Aorta (tissue), 5 donors: Measurements from ENCODE around the gene RSU1. TPM values are rescaled to one million over a fixed set of nuclear protein-coding genes. Genes with fewer than 3 reads are reported as not detected.

Experiments used
- ATAC-seq: fragments of 200-7000 bp; cut with Tn5 transposase; one replicate; pipeline ENCODE4 v1.9.1; 2022; ENCODE audit warnings: moderate library complexity; ENCODE audit not compliant: low FRiP score
- DNase-seq, 2 donors: peaks; one replicate each; pipeline ENCODE4 v3.0.0-alpha.2; 2020
- H3K27ac ChIP-seq, 2 donors: one replicate each; pipeline ENCODE4 v1.5.1; 2013; ENCODE audit warnings: low read length in 2 of 2, mild to moderate bottlenecking in 2 of 2, moderate library complexity in 2 of 2, control low read depth in 1 of 2, inconsistent platforms in 1 of 2, low read depth in 1 of 2
- H3K27me3 ChIP-seq, 2 donors: one replicate each; pipeline ENCODE4 v1.6.1; 2013; ENCODE audit warnings: control low read depth in 1 of 2, low read length in 1 of 2, mild to moderate bottlenecking in 1 of 2, moderate library complexity in 1 of 2; ENCODE audit not compliant: insufficient read depth in 2 of 2, control insufficient read depth in 1 of 2
- H3K36me3 ChIP-seq, 2 donors: one replicate each; pipeline ENCODE4 v1.6.1; 2013; ENCODE audit warnings: control low read depth in 1 of 2, low read length in 1 of 2, mild to moderate bottlenecking in 1 of 2; ENCODE audit not compliant: insufficient read depth in 2 of 2, control insufficient read depth in 1 of 2
- H3K4me1 ChIP-seq, 2 donors: one replicate each; pipeline ENCODE4 v1.6.1; 2013; ENCODE audit warnings: low read length in 2 of 2, control low read depth in 1 of 2, mild to moderate bottlenecking in 1 of 2, moderate library complexity in 1 of 2; ENCODE audit not compliant: insufficient read depth in 2 of 2, control insufficient read depth in 1 of 2
- H3K4me3 ChIP-seq, 2 donors: one replicate each; pipeline ENCODE4 v1.5.1; 2013; ENCODE audit warnings: low read length in 2 of 2, control low read depth in 1 of 2, mild to moderate bottlenecking in 1 of 2
- H3K9me3 ChIP-seq: one replicate; pipeline ENCODE4 v1.6.1; 2013; ENCODE audit warnings: mild to moderate bottlenecking, low read length; ENCODE audit not compliant: control insufficient read depth
- WGBS, 2 donors: extraction: QIAGEN DNeasy Blood & Tissue Kit; methylation state at CpG; one replicate each; pipeline ENCODE4 v1.1.7; 2013; 5-methylcytosine and 5-hydroxymethylcytosine counted together
- intact Hi-C, 2 donors: fragments of 100-400 bp; cut with DNase I; formaldehyde crosslinking; loops; one replicate each; pipeline versions ENCODE4 v1.14.2 to v1.15.0; 2022
- polyA plus RNA-seq, 2 donors: library from polyadenylated mRNA; stranded (reverse); fragments of 200-250 nt; gene quantifications; one replicate each; pipeline ENCODE4 v1.2.3, GENCODE V29; 2013
- total RNA-seq, 2 donors: library from RNA; stranded (reverse); fragmentation: NEBNext Ultra II Directional; extraction: Animal tissue kit (Norgen Biotek cat#: 25700); gene quantifications; one replicate each; pipeline ENCODE4 v1.2.1, GENCODE V29; 2021
- donor health status: healthy with polysubstance abuse.
- donor health status: Bipolar disorder and iron deficiency.
- donor health status: DM: no; HTN: no; CAD: no.
- donor health status: DM: no; HTN: no; CAD: no.
- donor health status: DM: yes; HTN: yes; CAD: no.

RSU1 gene
- total and polyA plus RNA-seq, 4 donors = 65.0 to 130 (median 107) TPM

DNA sequence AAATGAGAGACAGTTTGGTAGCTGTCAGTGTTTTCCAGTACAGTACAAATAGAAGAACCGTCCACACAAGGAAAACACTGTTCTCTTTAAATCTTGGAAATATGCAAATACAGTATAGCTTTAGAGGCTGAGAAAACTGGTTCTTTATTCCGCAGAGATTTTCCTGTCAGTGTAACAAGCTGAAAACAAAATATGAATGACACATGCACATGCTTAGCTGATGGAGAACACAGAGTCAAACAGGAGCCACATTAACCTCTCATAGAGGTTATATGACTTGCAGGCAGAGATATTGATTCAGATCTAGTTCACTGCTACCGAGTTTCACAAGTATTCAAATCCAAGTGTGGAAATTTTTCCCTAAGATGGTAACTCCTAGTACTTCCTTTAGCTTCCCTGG is 160.3 kb downstream of the RSU1 start:
- no peak overlapping the region for H3K27ac ChIP-seq
- ATAC-seq (no peak), DNase-seq (no peak)
- no peaks in the 10 kb centered on the region for H3K27me3 ChIP-seq
- H3K9me3 ChIP-seq = no peaks in the 10 kb centered on the region
- H3K4me1 ChIP-seq = no peaks in the 10 kb centered on the region
- no peak overlapping the region for H3K4me3 ChIP-seq
- 75 to 82% methylated on average over 3 of the region's 3 CpGs for WGBS, 2 donors
- intact Hi-C loops = no loop called here
- H3K36me3 ChIP-seq = no peaks in the 10 kb centered on the region

DNA sequence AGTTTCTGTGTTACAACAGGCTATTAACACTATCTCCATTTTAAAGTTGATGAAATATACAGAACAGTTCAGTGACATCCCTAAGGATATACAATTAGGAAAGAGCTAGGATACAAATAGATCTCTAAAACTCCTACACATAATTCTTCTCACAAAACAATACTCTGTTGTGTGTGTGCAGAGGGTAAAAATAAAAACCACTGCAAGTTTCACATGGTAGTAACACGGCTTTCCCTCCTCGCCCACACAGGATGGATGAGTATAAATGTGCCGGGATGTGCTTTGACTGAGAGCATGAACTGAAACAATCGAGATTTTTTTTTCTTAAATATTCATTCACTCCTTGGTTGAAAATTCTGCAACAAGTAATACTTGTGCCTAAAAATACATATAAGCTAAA is 164.0 kb downstream of the RSU1 start:
- H3K4me1 ChIP-seq = no peaks in the 10 kb centered on the region
- no peak overlapping the region for H3K27ac ChIP-seq
- H3K36me3 ChIP-seq = no peaks in the 10 kb centered on the region
- no peaks in the 10 kb centered on the region for H3K9me3 ChIP-seq
- no peak overlapping the region for H3K4me3 ChIP-seq
- ATAC-seq (no peak), DNase-seq (no peak)
- no peaks in the 10 kb centered on the region for H3K27me3 ChIP-seq
- 86 to 88% methylated on average over 4 of the region's 4 CpGs for WGBS, 2 donors
- intact Hi-C loops = no loop called here

DNA sequence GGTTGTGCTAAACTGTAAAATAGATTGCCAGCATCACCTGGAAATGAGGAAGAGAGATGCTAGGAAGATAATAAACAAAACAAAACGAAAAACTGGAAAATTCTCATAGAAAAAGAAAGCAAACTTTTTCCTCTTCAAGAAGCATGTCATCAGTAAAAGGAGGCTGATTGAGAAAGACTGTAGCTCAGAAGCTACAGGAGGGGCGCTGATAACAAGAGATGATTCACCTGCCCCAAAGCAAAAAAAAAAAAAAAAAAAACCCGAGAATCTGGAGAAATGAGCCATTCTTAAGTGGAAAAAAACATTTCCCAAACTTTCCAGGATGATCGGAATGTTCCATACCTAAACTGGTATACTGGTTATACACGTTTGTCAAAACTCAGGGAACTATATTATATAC is 165.1 kb downstream of the RSU1 start:
- no peaks in the 10 kb centered on the region for H3K4me1 ChIP-seq
- H3K36me3 ChIP-seq = no peaks in the 10 kb centered on the region
- ATAC-seq = no peak
- no peaks in the 10 kb centered on the region for H3K27me3 ChIP-seq
- 87 to 91% methylated on average over 5 of the region's 5 CpGs for WGBS, 2 donors
- no peak for DNase-seq
- H3K27ac ChIP-seq = no peak overlapping the region
- no peak overlapping the region for H3K4me3 ChIP-seq
- H3K9me3 ChIP-seq = no peaks in the 10 kb centered on the region
- intact Hi-C loops = no loop called here

DNA sequence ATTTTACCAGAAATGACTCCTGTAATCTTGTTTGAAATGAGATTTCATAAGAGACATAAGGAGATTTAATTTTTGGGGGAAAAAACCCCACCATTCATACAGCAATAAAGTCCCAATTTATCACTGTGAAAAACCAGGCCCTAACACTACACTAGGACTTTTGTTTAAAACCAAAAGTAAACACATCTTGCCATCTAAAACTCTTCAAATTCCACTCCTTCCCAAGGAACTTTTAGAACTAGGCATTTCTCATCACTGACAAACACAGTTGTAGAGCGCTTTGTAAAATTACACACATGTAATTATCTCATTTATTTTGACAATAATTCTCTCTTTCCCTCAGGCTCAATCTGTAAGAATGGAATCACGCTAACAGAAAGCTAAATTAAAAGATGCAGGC is 167.5 kb downstream of the RSU1 start:
- Histone ChIP-seq H3K27me3 (no peaks in the 10 kb centered on the region), H3K4me3 (no peak overlapping the region), H3K4me1 (peaks cover 0 to 2% of the 10 kb centered on the region in 2 donors), H3K36me3 (no peaks in the 10 kb centered on the region), H3K9me3 (no peaks in the 10 kb centered on the region), H3K27ac (no peak overlapping the region)
- no peak for ATAC-seq
- intact Hi-C loops = no loop called here
- 88 to 91% methylated on average over 2 of the region's 2 CpGs for WGBS, 2 donors
- DNase-seq = no peak

DNA sequence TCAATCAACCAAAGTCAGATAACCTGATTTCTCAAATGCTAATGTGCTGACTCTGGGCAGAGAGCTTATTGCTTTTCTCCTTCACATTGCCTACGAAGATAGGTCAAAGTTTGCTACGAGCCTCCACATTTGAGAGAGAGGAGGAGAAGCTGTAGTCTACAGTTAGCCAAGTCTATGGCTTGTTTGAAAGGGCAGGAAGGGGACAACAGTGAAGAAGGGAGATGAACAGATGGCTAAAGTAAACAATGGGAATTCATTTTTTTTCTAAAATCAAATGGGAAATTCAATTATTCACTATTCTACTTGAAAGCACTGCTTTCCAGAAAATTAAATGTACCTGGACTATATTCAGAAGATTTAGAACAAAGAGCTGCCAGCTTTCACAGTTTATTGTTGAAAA is 168.9 kb downstream of the RSU1 start:
- Histone ChIP-seq H3K27me3 (no peaks in the 10 kb centered on the region), H3K4me1 (peaks cover 0 to 2% of the 10 kb centered on the region in 2 donors), H3K4me3 (no peak overlapping the region), H3K36me3 (no peaks in the 10 kb centered on the region), H3K27ac (no peak overlapping the region), H3K9me3 (no peaks in the 10 kb centered on the region)
- ATAC-seq (no peak), DNase-seq (no peak)
- intact Hi-C loops = no loop called here
- 98% methylated on average over 2 of the region's 2 CpGs for WGBS, 2 donors

DNA sequence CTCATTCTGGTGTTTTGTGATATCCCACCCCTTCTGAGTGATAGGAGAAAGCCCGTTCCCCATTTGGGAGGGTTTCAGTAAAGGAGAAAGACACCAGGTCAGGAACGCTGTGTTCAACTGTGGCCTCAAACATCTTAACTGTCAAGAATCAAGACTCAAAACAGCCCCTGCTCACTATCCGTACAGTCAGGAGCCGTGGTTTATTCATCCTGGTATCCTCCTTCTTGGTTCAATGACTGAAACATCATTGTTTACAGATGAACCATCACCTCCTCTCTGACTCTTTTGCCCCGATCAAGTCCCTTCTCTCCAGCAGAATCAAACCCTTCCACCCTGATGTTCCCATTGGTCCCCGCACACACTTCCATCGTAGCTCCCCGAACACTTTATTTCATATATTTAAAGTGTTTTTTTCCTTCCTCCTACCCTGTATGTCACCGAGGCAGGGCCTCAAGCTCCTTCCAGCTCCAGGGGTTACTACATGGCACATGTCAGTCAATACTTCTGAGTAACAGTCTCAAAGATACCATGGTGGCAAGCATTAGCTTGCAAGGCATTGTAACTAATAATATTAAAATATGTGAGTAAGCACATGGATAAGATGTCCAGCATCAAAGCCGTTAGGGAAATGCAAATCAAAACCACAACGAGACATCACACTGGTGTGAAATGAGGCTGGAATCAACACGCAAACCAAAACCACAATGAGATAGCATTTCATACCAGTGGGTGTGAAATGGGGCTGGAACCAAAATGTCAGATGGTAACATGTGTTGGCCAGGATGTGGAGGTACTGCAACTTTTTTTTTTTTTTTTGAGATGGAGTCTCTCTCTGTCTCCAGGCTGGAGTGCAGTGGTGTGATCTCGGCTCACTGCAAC is 170.8 kb downstream of the RSU1 start:
- H3K9me3 ChIP-seq = no peaks in the 10 kb centered on the region
- H3K4me3 ChIP-seq = no peak overlapping the region
- no peaks in the 10 kb centered on the region for H3K27me3 ChIP-seq
- intact Hi-C loops = no loop called here
- DNase-seq (no peak), ATAC-seq (no peak)
- no peak overlapping the region for H3K27ac ChIP-seq
- 95% methylated on average over 13 of the region's 13 CpGs for WGBS, 2 donors
- peaks cover 2 to 5% of the 10 kb centered on the region in 2 donors for H3K4me1 ChIP-seq
- no peaks in the 10 kb centered on the region for H3K36me3 ChIP-seq

DNA sequence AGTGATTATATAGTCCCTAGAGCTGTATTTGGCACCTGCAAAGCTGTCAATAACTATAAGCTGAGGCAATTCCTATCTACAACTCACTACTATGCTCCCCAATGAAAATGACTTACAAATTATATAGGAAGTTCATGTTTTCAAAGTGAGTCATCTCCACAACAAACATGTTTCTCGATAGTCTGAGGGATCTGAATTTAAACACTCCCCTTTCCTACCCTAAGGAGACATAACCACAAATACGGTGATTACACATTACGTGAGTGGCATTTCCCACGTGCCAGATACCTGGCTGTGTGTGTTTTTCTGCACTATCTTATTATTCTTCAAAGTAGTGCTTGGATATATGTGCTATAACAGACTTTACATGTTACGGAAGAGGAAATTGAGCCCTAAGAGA is 173.1 kb downstream of the RSU1 start:
- H3K36me3 ChIP-seq = no peaks in the 10 kb centered on the region
- DNase-seq (no peak), ATAC-seq (no peak)
- H3K27ac ChIP-seq = no peak overlapping the region
- no peaks in the 10 kb centered on the region for H3K9me3 ChIP-seq
- no peaks in the 10 kb centered on the region for H3K27me3 ChIP-seq
- H3K4me3 ChIP-seq = no peak overlapping the region
- intact Hi-C loops = no loop called here
- H3K4me1 ChIP-seq = peaks cover 5% of the 10 kb centered on the region in 2 donors
- WGBS, 2 donors = 81 to 84% methylated on average over 5 of the region's 5 CpGs

DNA sequence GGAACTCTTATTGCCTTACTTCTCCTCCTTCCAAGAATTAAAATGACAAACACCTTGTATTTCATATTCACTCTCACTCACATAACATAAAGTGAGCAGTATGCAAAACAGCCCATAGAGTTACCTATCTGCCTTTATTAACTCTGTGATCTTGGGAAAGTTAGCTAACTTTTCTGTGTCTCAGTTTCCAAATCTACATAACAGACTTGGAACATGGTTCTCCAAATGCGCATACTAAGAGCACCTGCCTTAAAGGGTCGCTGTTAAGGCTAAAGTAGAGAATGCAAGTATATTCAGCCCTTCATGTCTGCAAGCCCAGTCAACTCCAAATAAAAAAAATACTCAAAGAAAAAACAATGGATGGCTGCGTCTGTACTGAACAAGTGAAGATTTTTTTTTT is 173.7 kb downstream of the RSU1 start:
- Histone ChIP-seq H3K27ac (no peak overlapping the region), H3K36me3 (no peaks in the 10 kb centered on the region), H3K4me1 (peaks cover 5% of the 10 kb centered on the region in 2 donors), H3K9me3 (no peaks in the 10 kb centered on the region), H3K27me3 (no peaks in the 10 kb centered on the region), H3K4me3 (no peak overlapping the region)
- WGBS, 2 donors = 90 to 94% methylated on average over 3 of the region's 3 CpGs
- intact Hi-C loops = no loop called here
- no peak for ATAC-seq
- no peak for DNase-seq

DNA sequence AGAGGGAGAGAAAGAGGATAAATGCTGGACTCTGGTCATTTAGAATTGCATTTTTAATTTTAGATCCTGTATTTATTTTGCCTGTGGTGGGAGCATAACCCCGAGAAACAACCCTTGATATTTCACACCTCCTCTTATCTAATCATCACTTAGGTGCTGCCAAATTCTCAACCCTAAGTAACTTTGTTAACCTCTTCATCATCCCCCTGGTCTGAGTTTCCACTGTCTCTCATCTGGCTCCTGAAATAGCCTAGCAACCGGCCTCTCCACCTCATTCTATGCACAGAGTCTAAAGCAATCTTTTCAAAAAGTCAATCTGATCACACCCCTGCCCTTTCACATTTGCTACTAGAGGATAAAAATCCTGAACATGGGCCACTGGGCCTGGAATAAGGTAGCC is 177.1 kb downstream of the RSU1 start:
- Histone ChIP-seq H3K27ac (no peak overlapping the region), H3K4me3 (no peak overlapping the region), H3K4me1 (peaks cover 3 to 5% of the 10 kb centered on the region in 2 donors), H3K9me3 (no peaks in the 10 kb centered on the region), H3K27me3 (no peaks in the 10 kb centered on the region), H3K36me3 (no peaks in the 10 kb centered on the region)
- intact Hi-C loops = no loop called here
- DNase-seq (no peak), ATAC-seq (no peak)
- WGBS, 2 donors = 37 to 48% methylated on average over 2 of the region's 2 CpGs
